Transverse colon (tissue), 3 donors: ENCODE measurements around the gene ICAM4.

Experiments
- CTCF ChIP-seq, 5 experiments: fragments of 200-600 bp in 3 of 5; fragments of 450-650 bp in 2 of 5; sonication (generic) in 3 of 5; IDR thresholded peaks; 1 replicate in 2 of 5; 2 replicates in 3 of 5; pipeline ENCODE4 v1.5.1; 2016 to 2017; ENCODE audit warnings: antibody characterized with exemption in 5 of 5, inconsistent platforms in 3 of 5, mild to moderate bottlenecking in 2 of 5, moderate library complexity in 1 of 5
- EP300 ChIP-seq: sonication (generic); formaldehyde crosslinking; IDR thresholded peaks from one replicate; pipeline ENCODE4 v1.6.1; 2017; ENCODE audit warnings: antibody characterized with exemption, low read depth

GRCh38 chr19:10305139-10305806, 18.5 kb downstream of the ICAM4 start:
- no peak for TF ChIP-seq CTCF (IDR thresholded peaks at IDR 0.05)
- TF ChIP-seq EP300: no peak
